Tibial nerve (tissue), 4 donors: ENCODE results near the gene GRIN3B. TPM values are rescaled to one million over a fixed set of nuclear protein-coding genes. Genes with fewer than 3 reads are reported as not detected.

Experiments
- DNase-seq, 2 donors: peaks; one replicate each; pipeline ENCODE4 v3.0.0-alpha.2; 2019; ENCODE audit warnings: low spot score in 2 of 2
- H3K27ac ChIP-seq, 4 donors: fragments of 200-600 bp; sonication (generic) in 3 of 4; one replicate each; pipeline ENCODE4 v1.5.1; 2017 to 2019; ENCODE audit warnings: mild to moderate bottlenecking in 1 of 4
- H3K27me3 ChIP-seq, 2 donors: fragments of 200-600 bp; sonication (generic) in 1 of 2; one replicate each; pipeline versions ENCODE4 v1.5.1 to v1.6.0; 2017 to 2019
- H3K36me3 ChIP-seq, 3 donors: fragments of 200-600 bp; sonication (generic); one replicate each; pipeline ENCODE4 v1.5.1; 2018 to 2019
- H3K4me1 ChIP-seq, 4 donors: fragments of 200-600 bp; sonication (generic) in 3 of 4; one replicate each; pipeline ENCODE4 v1.5.1; 2017 to 2019
- H3K4me3 ChIP-seq, 4 donors: fragments of 200-600 bp; sonication (generic) in 3 of 4; one replicate each; pipeline ENCODE4 v1.5.1; 2017 to 2019; ENCODE audit warnings: mild to moderate bottlenecking in 1 of 4, moderate library complexity in 1 of 4
- H3K9me3 ChIP-seq, 4 donors: fragments of 200-600 bp; sonication (generic) in 3 of 4; one replicate each; pipeline ENCODE4 v1.5.1; 2017 to 2019
- CTCF ChIP-seq, 5 experiments: fragments of 200-600 bp in 3 of 5; fragments of 450-650 bp in 2 of 5; sonication (generic) in 3 of 5; IDR thresholded peaks; one replicate each; pipeline ENCODE4 v1.5.1; 2016 to 2019; ENCODE audit warnings: antibody characterized with exemption in 5 of 5, mild to moderate bottlenecking in 3 of 5, moderate library complexity in 2 of 5
- EP300 ChIP-seq, 2 donors: sonication (generic); formaldehyde crosslinking; IDR thresholded peaks; one replicate each; pipeline ENCODE4 v1.6.1; 2017; ENCODE audit warnings: antibody characterized with exemption in 2 of 2, mild to moderate bottlenecking in 1 of 2
- POLR2A ChIP-seq, 2 donors: fragments of 450-650 bp; IDR thresholded peaks; one replicate each; pipeline ENCODE4 v1.6.1; 2017; ENCODE audit warnings: antibody characterized with exemption in 2 of 2, mild to moderate bottlenecking in 2 of 2, moderate library complexity in 2 of 2
- WGBS, 2 donors: methylation state at CpG; one replicate each; pipeline ENCODE4 v1.1.5; 2018; 5-methylcytosine and 5-hydroxymethylcytosine counted together
- total RNA-seq, 4 donors: library from RNA; depleted of rRNA; stranded (reverse); fragments of >200 nt; gene quantifications; one replicate each; pipeline ENCODE4 v1.1.0, GENCODE V29; 2016

Gene GRIN3B
- total RNA-seq, 4 donors from 2014 or later, result 2.4 TPM; not detected in 3

GRCh38 chr19:1046117-1046626 is 46.0 kb downstream of the GRIN3B start:
- no peaks in the 10 kb centered on the region for H3K9me3 ChIP-seq
- peaks cover 0 to 20% (median 7%) of the 10 kb centered on the region in 4 donors for H3K4me1 ChIP-seq
- 90 to 93% methylated on average over 17 to 18 of the region's 33 CpGs for WGBS, 2 donors
- DNase-seq, result no peak
- no peaks in the 10 kb centered on the region for H3K36me3 ChIP-seq
- no peak overlapping the region for H3K27ac ChIP-seq
- TF ChIP-seq POLR2A (IDR thresholded peaks at IDR 0.05) (no peak), CTCF (IDR thresholded peaks at IDR 0.05) (no peak), EP300 (IDR thresholded peaks at IDR 0.05) (no peak)
- H3K27me3 ChIP-seq, result peaks cover 0 to 23% of the 10 kb centered on the region in 2 donors
- H3K4me3 ChIP-seq, result no peak overlapping the region

GRCh38 chr19:1046836-1047695 is 46.8 kb downstream of the GRIN3B start:
- no peaks in the 10 kb centered on the region for H3K36me3 ChIP-seq

GRCh38 chr19:1047696-1048147 is 47.5 kb downstream of the GRIN3B start:
- Histone ChIP-seq H3K4me3 (no peak overlapping the region), H3K4me1 (peaks cover 0 to 4% (median 0%) of the 10 kb centered on the region in 4 donors), H3K27me3 (peaks cover 0 to 7% of the 10 kb centered on the region in 2 donors), H3K27ac (no peak overlapping the region), H3K36me3 (no peaks in the 10 kb centered on the region), H3K9me3 (no peaks in the 10 kb centered on the region)
- TF ChIP-seq EP300 (IDR thresholded peaks at IDR 0.05) (no peak), CTCF (IDR thresholded peaks at IDR 0.05) (no peak), POLR2A (IDR thresholded peaks at IDR 0.05) (no peak)
- DNase-seq, result no peak
- 82 to 89% methylated on average over 13 to 18 of the region's 20 CpGs for WGBS, 2 donors

More at GRCh38 chr19:1046836-1047695, 46.8 kb downstream of the GRIN3B start:
- no peak overlapping the region for H3K27ac ChIP-seq
- H3K4me3 ChIP-seq, result no peak overlapping the region
- H3K9me3 ChIP-seq, result no peaks in the 10 kb centered on the region
- WGBS, 2 donors, result 91 to 94% methylated on average over 55 to 72 of the region's 77 CpGs
- no peak for DNase-seq
- TF ChIP-seq CTCF (IDR thresholded peaks at IDR 0.05) (no peak), POLR2A (IDR thresholded peaks at IDR 0.05) (no peak), EP300 (IDR thresholded peaks at IDR 0.05) (no peak)
- peaks cover 0 to 14% of the 10 kb centered on the region in 2 donors for H3K27me3 ChIP-seq
- H3K4me1 ChIP-seq, result peaks cover 0 to 11% (median 2%) of the 10 kb centered on the region in 4 donors

GRCh38 chr19:1049106-1049505 is 48.9 kb downstream of the GRIN3B start:
- no peak overlapping the region for H3K27ac ChIP-seq
- peaks cover 0 to under 1% (median 0%) of the 10 kb centered on the region in 3 donors for H3K36me3 ChIP-seq
- 60 to 75% methylated on average over 4 to 7 of the region's 17 CpGs for WGBS, 2 donors
- TF ChIP-seq EP300 (IDR thresholded peaks at IDR 0.05) (no peak), POLR2A (IDR thresholded peaks at IDR 0.05) (no peak), CTCF (IDR thresholded peaks at IDR 0.05) (no peak)
- no peaks in the 10 kb centered on the region for H3K9me3 ChIP-seq
- no peaks in the 10 kb centered on the region for H3K4me1 ChIP-seq
- H3K27me3 ChIP-seq, result no peaks in the 10 kb centered on the region
- H3K4me3 ChIP-seq, result no peak overlapping the region
- DNase-seq, result no peak

- WGBS, 2 donors, result 37 to 53% methylated on average over 4 to 6 of the region's 11 CpGs
- no peaks in the 10 kb centered on the region for H3K4me1 ChIP-seq
- H3K9me3 ChIP-seq, result peaks cover 0 to 5% (median 0%) of the 10 kb centered on the region in 4 donors
- no peaks in the 10 kb centered on the region for H3K27me3 ChIP-seq
- no peak for TF ChIP-seq CTCF (IDR thresholded peaks at IDR 0.05)
- H3K36me3 ChIP-seq, result peaks cover 0 to 7% (median 0%) of the 10 kb centered on the region in 3 donors
- DNase-seq, result no peak
- no peak overlapping the region for H3K27ac ChIP-seq
- no peak overlapping the region for H3K4me3 ChIP-seq
Observed at GRCh38 chr19:1049800-1050199, 49.6 kb downstream of the GRIN3B start.
